HG02981 (cell line): ENCODE results near the gene VOPP1.
"Not testable (repeated sequence)": the region's sequence is repeated elsewhere in the genome, so short reads cannot be mapped to it uniquely, and the experiment has no call there.

ENCODE experiments used
- ATAC-seq: cut with Tn5 transposase; IDR thresholded peaks from one replicate; pipeline ENCODE4 v1.9.1; 2021; ENCODE audit warnings: mild to moderate bottlenecking, moderate library complexity; ENCODE audit not compliant: unreplicated experiment

VOPP1 gene

GRCh38 chr7:55572378-55573233, at the start of gene VOPP1:
VOPP1 (minus strand) TSS chr7:55572502; CDS start chr7:55572324, 178 bp downstream.
- ATAC-seq = peak; percentile 54

- no peak for ATAC-seq
These were observed 46.6 kb upstream of the VOPP1 start for GRCh38 chr7:55618913-55619312.

- ATAC-seq = not testable (repeated sequence)
These were observed 42.2 kb upstream of the VOPP1 start for GRCh38 chr7:55614365-55615064.

- ATAC-seq = not testable (repeated sequence)
These were observed 37.4 kb upstream of the VOPP1 start for GRCh38 chr7:55609726-55610125.

GRCh38 chr7:55605661-55606060, 33.4 kb upstream of the VOPP1 start:
- not testable (repeated sequence) for ATAC-seq

GRCh38 chr7:55597944-55598499, 25.7 kb upstream of the VOPP1 start:
- ATAC-seq = peak; percentile 49

GRCh38 chr7:55597214-55597739, 25.0 kb upstream of the VOPP1 start:
- ATAC-seq = not testable (repeated sequence)

GRCh38 chr7:55595511-55595910, 23.2 kb upstream of the VOPP1 start:
- no peak for ATAC-seq

- ATAC-seq = no peak
These were observed 22.6 kb upstream of the VOPP1 start for GRCh38 chr7:55594870-55595269.

- no peak for ATAC-seq
These were observed 22.1 kb upstream of the VOPP1 start for GRCh38 chr7:55594414-55594813.

GRCh38 chr7:55593515-55594318, 21.4 kb upstream of the VOPP1 start:
- peak; percentile 51 for ATAC-seq

GRCh38 chr7:55593172-55593514, 20.8 kb upstream of the VOPP1 start:
- ATAC-seq = no peak

GRCh38 chr7:55592492-55592891, 20.2 kb upstream of the VOPP1 start:
- no peak for ATAC-seq

GRCh38 chr7:55591282-55591931, 19.1 kb upstream of the VOPP1 start:
- no peak for ATAC-seq

GRCh38 chr7:55590517-55591281, 18.4 kb upstream of the VOPP1 start:
- ATAC-seq = no peak

GRCh38 chr7:55589905-55590304, 17.6 kb upstream of the VOPP1 start:
- ATAC-seq = no peak

- no peak for ATAC-seq
These were observed 16.8 kb upstream of the VOPP1 start for GRCh38 chr7:55588976-55589604.

- ATAC-seq = no peak
These were observed 16.0 kb upstream of the VOPP1 start for GRCh38 chr7:55588379-55588699.

GRCh38 chr7:55587687-55588378, 15.5 kb upstream of the VOPP1 start:
- ATAC-seq = no peak
